Left lung (tissue), 10 donors: ENCODE measurements around the gene DAAM2. TPM values are rescaled to one million over a fixed set of nuclear protein-coding genes. Genes with fewer than 3 reads are reported as not detected.

Source experiments
- ATAC-seq: fragments of 200-7000 bp; cut with Tn5 transposase; one replicate; pipeline ENCODE4 v1.9.1; 2020; ENCODE audit warnings: moderate library complexity
- DNase-seq, 4 donors: peaks; one replicate each; pipeline ENCODE4 v3.0.0-alpha.2; 2013 to 2020
- H3K27ac ChIP-seq, 2 donors: fragments of 200-600 bp; sonication (generic) in 1 of 2; one replicate each; pipeline versions ENCODE4 v1.5.0 to v1.8.0; 2020 to 2021
- H3K27me3 ChIP-seq, 2 donors: fragments of 200-600 bp; sonication (generic) in 1 of 2; one replicate each; pipeline versions ENCODE4 v1.5.0 to v1.8.0; 2020 to 2021
- H3K36me3 ChIP-seq, 2 donors: fragments of 200-600 bp; sonication (generic) in 1 of 2; one replicate each; pipeline versions ENCODE4 v1.5.0 to v1.8.0; 2020 to 2021
- H3K4me1 ChIP-seq, 2 donors: fragments of 200-600 bp; one replicate each; pipeline ENCODE4 v1.8.0; 2021
- H3K4me3 ChIP-seq, 2 donors: fragments of 200-600 bp; sonication (generic) in 1 of 2; one replicate each; pipeline versions ENCODE4 v1.5.0 to v1.8.0; 2020 to 2021; ENCODE audit warnings: mild to moderate bottlenecking in 1 of 2
- H3K9me3 ChIP-seq, 2 donors: fragments of 200-600 bp; sonication (generic) in 1 of 2; one replicate each; pipeline versions ENCODE4 v1.5.0 to v1.8.0; 2020 to 2021
- CTCF ChIP-seq, 2 donors: fragments of 200-600 bp; sonication (generic) in 1 of 2; IDR thresholded peaks; one replicate each; pipeline versions ENCODE4 v1.5.0 to v1.8.0; 2021; ENCODE audit warnings: antibody characterized with exemption in 2 of 2
- intact Hi-C, 2 donors: fragments of 100-400 bp; cut with DNase I; formaldehyde crosslinking; loops; one replicate each; pipeline versions ENCODE4 v1.11.2 to v1.14.2; 2022
- polyA plus RNA-seq, 6 donors: library from polyadenylated mRNA; unstranded; fragments of 120-200 nt; gene quantifications; one replicate each; pipeline ENCODE4 v1.2.1, GENCODE V29; 2013; ENCODE audit not compliant: insufficient read length in 6 of 6
- total RNA-seq, 2 donors: library from RNA; stranded (reverse); fragmentation: NEBNext Ultra II Directional; extraction: Animal tissue kit (Norgen Biotek cat#: 25700); gene quantifications; one replicate each; pipeline ENCODE4 v1.2.1, GENCODE V29; 2021
- donor health status: DM: no; HTN: yes; CAD: no.
- donor health status: DM: no; HTN: no; CAD: no.

The DAAM2 gene
- total and polyA plus RNA-seq, 8 donors: 28.8 to 67.6 (median 39.9) TPM

GRCh38 chr6:39848171-39848570, 56.0 kb downstream of the DAAM2 start:
- Histone ChIP-seq H3K36me3 (no peaks in the 10 kb centered on the region), H3K27me3 (no peaks in the 10 kb centered on the region), H3K27ac (no peak overlapping the region), H3K9me3 (no peaks in the 10 kb centered on the region), H3K4me3 (no peak overlapping the region), H3K4me1 (peaks cover 4 to 10% of the 10 kb centered on the region in 2 donors)
- DNase-seq (no peak), ATAC-seq (no peak)
- intact Hi-C loops: no loop called here
- no peak for TF ChIP-seq CTCF (IDR thresholded peaks at IDR 0.05)

- H3K27me3 ChIP-seq: no peaks in the 10 kb centered on the region
- H3K36me3 ChIP-seq: no peaks in the 10 kb centered on the region
- H3K27ac ChIP-seq: no peak overlapping the region
- DNase-seq: no peak
- no peak for TF ChIP-seq CTCF (IDR thresholded peaks at IDR 0.05)
- intact Hi-C loops: no loop called here
- no peaks in the 10 kb centered on the region for H3K9me3 ChIP-seq
- peaks cover 4 to 10% of the 10 kb centered on the region in 2 donors for H3K4me1 ChIP-seq
- no peak for ATAC-seq
- H3K4me3 ChIP-seq: no peak overlapping the region
Measured at GRCh38 chr6:39849228-39849627, 57.1 kb downstream of the DAAM2 start.

- Histone ChIP-seq H3K4me3 (no peak overlapping the region), H3K36me3 (no peaks in the 10 kb centered on the region), H3K4me1 (peaks cover 4 to 10% of the 10 kb centered on the region in 2 donors), H3K27me3 (no peaks in the 10 kb centered on the region), H3K27ac (no peak overlapping the region), H3K9me3 (no peaks in the 10 kb centered on the region)
- DNase-seq (no peak), ATAC-seq (no peak)
- TF ChIP-seq CTCF (IDR thresholded peaks at IDR 0.05): no peak
- intact Hi-C loops: no loop called here
Measured at GRCh38 chr6:39849764-39850163, 57.6 kb downstream of the DAAM2 start.

GRCh38 chr6:39850736-39851297, 58.6 kb downstream of the DAAM2 start:
- no peak for TF ChIP-seq CTCF (IDR thresholded peaks at IDR 0.05)

GRCh38 chr6:39851331-39851730, 59.2 kb downstream of the DAAM2 start:
- no peak overlapping the region for H3K27ac ChIP-seq
- no peak overlapping the region for H3K4me3 ChIP-seq
- no peaks in the 10 kb centered on the region for H3K9me3 ChIP-seq
- H3K27me3 ChIP-seq: no peaks in the 10 kb centered on the region
- H3K36me3 ChIP-seq: peaks cover 0 to 2% of the 10 kb centered on the region in 2 donors
- DNase-seq (no peak), ATAC-seq (no peak)
- no peak for TF ChIP-seq CTCF (IDR thresholded peaks at IDR 0.05)
- intact Hi-C loops: no loop called here
- peaks cover 4 to 10% of the 10 kb centered on the region in 2 donors for H3K4me1 ChIP-seq

More at GRCh38 chr6:39850736-39851297, 58.6 kb downstream of the DAAM2 start:
- Histone ChIP-seq H3K9me3 (no peaks in the 10 kb centered on the region), H3K36me3 (no peaks in the 10 kb centered on the region), H3K27me3 (no peaks in the 10 kb centered on the region), H3K4me1 (peaks cover 4 to 10% of the 10 kb centered on the region in 2 donors), H3K27ac (no peak overlapping the region), H3K4me3 (no peak overlapping the region)
- ATAC-seq (no peak), DNase-seq (no peak)
- intact Hi-C loops: no loop called here
